ENCODE measurements around the gene ARHGEF3. TPM values are rescaled to one million over a fixed set of nuclear protein-coding genes. Genes with fewer than 3 reads are reported as not detected.

The ARHGEF3 gene
- total RNA-seq, 1 donor from 2014 or later, result 20.9 TPM

- no peak overlapping the region for H3K27ac Mint-ChIP-seq
- peaks cover 6% of the 10 kb centered on the region for H3K9me3 Mint-ChIP-seq
- TF ChIP-seq CTCF (conservative IDR thresholded peaks at IDR 0.05), result no peak
- H3K27me3 Mint-ChIP-seq, result no peaks in the 10 kb centered on the region
- H3K4me1 Mint-ChIP-seq (ENCODE audit: unreplicated experiment), result peaks cover 27% of the 10 kb centered on the region
- DNase-seq (ENCODE audit: extremely low spot score, unreplicated experiment), result no peak
- no peak overlapping the region for H3K4me3 Mint-ChIP-seq
- peaks cover 39% of the 10 kb centered on the region for H3K36me3 Mint-ChIP-seq
These were observed 53.0 kb downstream of the ARHGEF3 start for GRCh38 chr3:56748663-56749231.

GRCh38 chr3:56747150-56747549 lies 54.6 kb downstream of the ARHGEF3 start:
- peaks cover 29% of the 10 kb centered on the region for H3K36me3 Mint-ChIP-seq

GRCh38 chr3:56744016-56744415 lies 57.7 kb downstream of the ARHGEF3 start:
- Mint-ChIP-seq H3K4me1 (ENCODE audit: unreplicated experiment) (peaks cover 25% of the 10 kb centered on the region), H3K27ac (no peak overlapping the region), H3K27me3 (no peaks in the 10 kb centered on the region), H3K4me3 (no peak overlapping the region), H3K9me3 (no peaks in the 10 kb centered on the region), H3K36me3 (peaks cover 13% of the 10 kb centered on the region)
- DNase-seq (ENCODE audit: extremely low spot score, unreplicated experiment), result no peak
- no peak for TF ChIP-seq CTCF (conservative IDR thresholded peaks at IDR 0.05)

More at GRCh38 chr3:56747150-56747549, 54.6 kb downstream of the ARHGEF3 start:
- no peak overlapping the region for H3K4me3 Mint-ChIP-seq
- peaks cover 39% of the 10 kb centered on the region for H3K4me1 Mint-ChIP-seq (ENCODE audit: unreplicated experiment)
- TF ChIP-seq CTCF (conservative IDR thresholded peaks at IDR 0.05), result no peak
- DNase-seq (ENCODE audit: extremely low spot score, unreplicated experiment), result no peak
- H3K27me3 Mint-ChIP-seq, result no peaks in the 10 kb centered on the region
- H3K9me3 Mint-ChIP-seq, result peaks cover 6% of the 10 kb centered on the region
- H3K27ac Mint-ChIP-seq, result no peak overlapping the region

- H3K4me1 Mint-ChIP-seq (ENCODE audit: unreplicated experiment), result peaks cover 19% of the 10 kb centered on the region
- no peaks in the 10 kb centered on the region for H3K9me3 Mint-ChIP-seq
- H3K36me3 Mint-ChIP-seq, result peaks cover 15% of the 10 kb centered on the region
- H3K27me3 Mint-ChIP-seq, result no peaks in the 10 kb centered on the region
- TF ChIP-seq CTCF (conservative IDR thresholded peaks at IDR 0.05), result no peak
- no peak overlapping the region for H3K4me3 Mint-ChIP-seq
- H3K27ac Mint-ChIP-seq, result no peak overlapping the region
- no peak for DNase-seq (ENCODE audit: extremely low spot score, unreplicated experiment)
These were observed 58.9 kb downstream of the ARHGEF3 start for GRCh38 chr3:56742887-56743286.

GRCh38 chr3:56739036-56739435 lies 62.7 kb downstream of the ARHGEF3 start:
- Mint-ChIP-seq H3K27ac (no peak overlapping the region), H3K4me1 (ENCODE audit: unreplicated experiment) (peaks cover 17% of the 10 kb centered on the region), H3K4me3 (no peak overlapping the region), H3K36me3 (peaks cover 14% of the 10 kb centered on the region), H3K9me3 (no peaks in the 10 kb centered on the region), H3K27me3 (no peaks in the 10 kb centered on the region)
- no peak for DNase-seq (ENCODE audit: extremely low spot score, unreplicated experiment)
- no peak for TF ChIP-seq CTCF (conservative IDR thresholded peaks at IDR 0.05)

- Mint-ChIP-seq H3K9me3 (no peaks in the 10 kb centered on the region), H3K27ac (no peak overlapping the region), H3K27me3 (no peaks in the 10 kb centered on the region), H3K36me3 (peaks cover 13% of the 10 kb centered on the region), H3K4me1 (ENCODE audit: unreplicated experiment) (peaks cover under 1% of the 10 kb centered on the region), H3K4me3 (no peak overlapping the region)
- DNase-seq (ENCODE audit: extremely low spot score, unreplicated experiment), result no peak
- no peak for TF ChIP-seq CTCF (conservative IDR thresholded peaks at IDR 0.05)
These were observed 64.7 kb downstream of the ARHGEF3 start for GRCh38 chr3:56737006-56737405.

All from type B pancreatic cell (in vitro differentiated cells).